HG02970 (cell line): ENCODE data around the gene MOG.

Experiments
- ATAC-seq: cut with Tn5 transposase; IDR thresholded peaks from one replicate; pipeline ENCODE4 v1.9.1; 2021; ENCODE audit warnings: mild to moderate bottlenecking, moderate library complexity, moderate number of reproducible peaks; ENCODE audit not compliant: unreplicated experiment, low FRiP score

Gene MOG

DNA sequence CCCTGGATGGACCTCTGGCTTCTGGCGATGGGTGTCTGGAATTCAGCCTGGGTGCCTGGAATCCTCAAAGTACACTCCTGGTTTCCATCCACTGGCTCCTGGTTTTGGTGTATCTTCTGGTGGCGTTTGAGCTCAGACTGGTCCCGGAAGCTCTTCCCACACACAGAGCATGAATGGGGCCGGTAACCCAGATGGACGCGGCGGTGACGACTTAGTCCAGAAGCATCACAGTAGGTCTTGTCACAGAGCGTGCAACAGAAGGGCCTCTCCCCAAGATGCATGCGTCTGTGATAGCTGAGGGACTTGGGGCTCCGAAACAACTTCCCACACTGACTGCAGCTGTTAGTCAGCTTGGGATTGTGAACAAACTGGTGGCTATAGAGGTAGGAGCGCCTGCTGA is 16.3 kb downstream of the MOG start:
- no peak for ATAC-seq

DNA sequence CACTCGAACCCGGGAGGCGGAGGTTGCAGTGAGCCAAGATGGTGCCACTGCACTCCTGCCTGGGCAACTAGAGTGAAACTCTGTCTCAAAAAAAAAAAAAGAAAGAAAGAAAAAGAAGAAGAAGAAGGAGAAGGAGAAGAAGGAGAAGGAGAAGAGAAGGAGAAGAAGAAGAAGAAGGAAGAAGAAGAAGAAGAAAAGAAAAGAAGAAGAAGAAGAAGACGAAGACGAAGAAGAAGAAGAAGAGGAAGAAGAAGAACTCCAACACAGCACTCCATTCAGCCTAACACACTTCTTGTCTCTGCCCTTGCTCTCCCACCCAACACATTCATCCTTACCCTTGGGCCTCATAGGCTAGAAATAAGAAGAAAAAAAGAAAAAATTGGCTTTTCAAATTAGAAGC is 17.1 kb downstream of the MOG start:
- ATAC-seq: no peak

DNA sequence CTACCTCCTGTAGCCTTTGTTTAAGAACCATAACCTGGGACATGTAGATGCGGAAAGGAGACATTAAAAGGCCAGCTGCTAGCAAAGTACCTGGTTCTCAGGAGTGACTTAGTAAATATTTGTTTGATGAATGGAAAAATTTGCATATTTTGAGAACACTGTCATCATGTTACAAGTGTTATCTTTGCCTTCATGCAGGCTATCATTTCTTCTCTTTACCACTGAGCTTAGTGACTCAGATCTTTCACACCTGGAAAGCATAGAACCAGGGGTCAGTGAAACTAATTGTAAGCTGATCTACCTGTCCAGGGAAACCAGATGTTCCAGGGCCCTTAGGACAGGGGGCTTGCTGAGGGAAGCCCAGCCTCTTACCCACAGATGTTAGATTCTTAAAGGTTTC is 18.7 kb downstream of the MOG start:
- no peak for ATAC-seq

DNA sequence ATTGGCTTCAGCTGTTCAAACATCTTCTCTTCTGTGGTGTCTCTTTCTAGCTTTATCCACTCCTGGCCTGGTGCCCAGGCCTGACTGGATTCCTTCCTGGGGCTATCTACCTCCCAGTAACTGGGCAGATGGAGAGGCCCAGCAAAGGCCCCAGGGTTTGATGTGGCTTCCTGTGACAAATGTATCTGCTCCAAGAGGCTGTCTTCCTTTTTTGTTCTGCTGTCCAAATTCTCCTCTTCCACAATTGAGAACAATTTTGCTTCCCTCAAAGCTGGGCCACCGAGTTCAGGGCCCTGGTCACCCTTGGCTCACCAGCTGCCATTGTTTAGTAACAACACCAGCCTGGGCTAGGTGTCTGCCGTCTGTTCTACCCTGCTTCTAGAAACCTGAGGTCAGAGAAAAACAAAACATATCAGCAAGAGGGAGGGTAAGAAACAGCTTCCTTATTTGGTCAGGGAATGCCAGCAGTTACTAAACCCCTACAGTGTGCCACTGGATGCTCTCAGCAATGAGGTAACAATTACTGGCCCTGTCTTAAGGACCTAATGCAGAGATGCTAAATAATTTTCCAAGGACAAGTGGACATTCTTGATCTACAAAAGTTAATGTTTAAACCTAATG is 20.2 kb downstream of the MOG start:
- ATAC-seq: no peak

DNA sequence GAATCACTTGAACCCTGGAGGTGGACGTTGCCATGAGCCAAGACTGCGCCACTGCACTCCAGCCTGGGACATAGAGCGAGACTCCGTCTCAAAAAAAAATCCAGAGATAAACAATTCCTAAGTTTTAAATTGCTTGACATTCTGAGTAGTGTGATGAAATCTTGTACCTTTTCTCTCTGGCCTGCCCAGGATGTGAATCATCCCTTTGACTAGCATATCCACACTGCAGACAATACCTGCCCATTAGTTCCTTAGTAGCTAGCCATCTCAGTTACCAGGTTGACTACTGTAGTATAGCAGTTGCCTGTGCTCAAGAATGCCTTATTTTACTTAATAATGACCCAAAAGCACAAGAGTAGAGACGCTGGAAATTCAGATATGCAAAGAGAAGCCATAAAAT is 21.2 kb downstream of the MOG start:
- ATAC-seq: no peak

DNA sequence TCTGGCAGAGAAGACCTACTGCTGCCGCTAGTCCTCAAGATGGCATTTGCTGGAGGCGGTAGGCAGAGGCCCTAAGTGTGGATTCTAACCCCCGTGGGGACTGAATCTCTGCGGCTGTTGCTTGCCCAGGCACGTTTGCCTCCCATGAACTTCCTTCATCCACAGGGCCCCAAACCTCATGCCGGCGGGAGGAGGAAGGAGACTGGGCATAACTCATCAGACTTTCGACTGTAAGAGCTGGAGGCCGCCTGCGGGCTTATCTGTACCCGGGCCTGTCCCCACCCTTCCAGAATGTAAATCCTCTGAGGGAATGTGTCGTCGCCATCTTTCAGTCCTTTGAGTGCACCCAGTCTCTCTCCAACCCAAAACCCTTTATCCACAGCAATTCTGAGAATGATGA is 23.1 kb downstream of the MOG start:
- ATAC-seq: no peak

DNA sequence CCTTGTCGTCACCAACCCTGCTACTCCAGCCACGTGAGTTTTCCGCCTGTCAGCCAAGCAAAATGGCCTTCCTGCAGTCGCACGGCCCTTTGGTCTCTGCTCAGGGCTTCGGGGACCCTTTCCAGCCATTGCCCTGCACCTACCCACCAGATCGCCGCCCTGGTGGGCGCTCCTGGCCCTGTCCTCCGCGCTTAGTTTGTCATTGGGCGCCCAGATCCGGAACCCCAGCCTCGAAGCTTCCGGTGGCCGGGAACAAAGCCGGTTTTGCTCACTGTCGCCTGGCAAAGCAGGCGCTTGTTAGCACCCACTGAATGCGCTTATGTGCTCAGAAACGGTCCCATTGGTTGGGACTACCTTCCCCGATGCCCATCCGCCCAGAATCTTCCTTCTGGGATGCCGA is 23.5 kb downstream of the MOG start:
- ATAC-seq: no peak

DNA sequence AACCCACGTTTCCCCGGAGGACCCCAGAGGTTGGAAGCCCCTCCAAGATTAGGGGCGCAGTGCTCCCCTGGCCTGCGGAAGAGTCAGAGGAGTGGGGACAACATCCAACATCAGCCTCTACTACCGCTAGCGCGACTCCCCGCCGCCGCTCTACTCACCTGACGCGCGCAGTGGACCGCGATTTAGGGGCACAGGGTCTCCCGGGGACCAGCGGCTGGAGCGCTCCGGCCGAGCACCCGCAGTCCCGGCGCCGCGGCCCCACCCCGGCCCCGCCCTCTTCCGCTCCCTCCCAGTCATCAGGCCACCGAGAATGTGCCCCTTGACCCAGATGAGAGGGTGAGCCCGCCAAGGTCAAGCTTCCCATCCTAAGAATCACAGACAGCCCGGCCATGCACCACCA is 24.0 kb downstream of the MOG start, which contains the start of gene ZFP57:
Gene ZFP57 (minus strand): TSS at position 249 of the 400 bp plus-strand sequence. CDS start 4,149 bp downstream, outside the sequence.
- no peak for ATAC-seq

DNA sequence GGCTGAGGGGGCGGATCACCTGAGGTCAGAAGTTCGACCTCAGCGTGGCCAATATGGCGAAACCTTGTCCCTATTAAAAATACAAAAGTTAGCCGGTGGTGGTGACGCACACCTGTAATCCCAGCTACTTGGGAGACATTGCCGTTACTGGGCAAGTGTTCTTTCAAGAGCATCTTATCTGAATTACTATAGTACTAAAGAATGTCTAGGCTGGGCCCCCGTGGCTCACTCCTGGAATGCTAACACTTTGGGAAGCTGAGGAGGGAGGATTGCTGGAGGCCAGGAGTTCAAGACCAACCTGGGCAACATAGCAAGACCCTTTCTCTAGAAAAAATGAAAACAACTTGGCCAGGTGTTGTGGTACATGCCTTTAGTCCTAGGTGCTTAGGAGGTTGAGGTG is 24.9 kb downstream of the MOG start:
- ATAC-seq: no peak

DNA sequence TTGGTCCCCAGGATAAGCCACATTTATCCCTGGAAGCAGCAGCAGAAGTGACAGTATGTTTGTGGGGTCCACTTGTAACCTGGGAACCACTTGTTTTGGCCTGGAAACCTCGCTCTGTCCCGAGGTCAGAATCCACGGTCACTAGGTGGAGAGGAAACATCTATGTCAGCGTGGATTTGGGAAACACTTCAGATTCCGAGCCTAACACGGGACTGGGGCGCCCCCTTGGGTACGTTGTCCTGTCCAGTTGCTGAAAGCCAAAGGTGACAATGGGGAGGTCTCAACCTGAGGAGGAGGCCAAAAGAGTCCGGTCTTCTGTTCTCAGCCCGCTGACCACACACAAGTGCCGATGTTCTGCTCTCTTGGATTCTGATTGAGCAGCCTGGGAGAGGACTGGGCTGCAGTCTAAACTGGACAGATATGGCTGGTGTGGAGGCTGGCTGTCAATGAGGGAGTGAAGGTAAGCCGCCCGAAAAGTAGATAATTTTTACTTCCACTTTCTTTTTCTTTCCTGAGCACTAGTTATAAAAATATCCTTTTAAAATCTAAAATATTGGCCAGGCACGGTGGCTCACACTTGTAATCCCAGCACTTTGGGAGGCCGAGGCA is 28.9 kb downstream of the MOG start:
- ATAC-seq: no peak

DNA sequence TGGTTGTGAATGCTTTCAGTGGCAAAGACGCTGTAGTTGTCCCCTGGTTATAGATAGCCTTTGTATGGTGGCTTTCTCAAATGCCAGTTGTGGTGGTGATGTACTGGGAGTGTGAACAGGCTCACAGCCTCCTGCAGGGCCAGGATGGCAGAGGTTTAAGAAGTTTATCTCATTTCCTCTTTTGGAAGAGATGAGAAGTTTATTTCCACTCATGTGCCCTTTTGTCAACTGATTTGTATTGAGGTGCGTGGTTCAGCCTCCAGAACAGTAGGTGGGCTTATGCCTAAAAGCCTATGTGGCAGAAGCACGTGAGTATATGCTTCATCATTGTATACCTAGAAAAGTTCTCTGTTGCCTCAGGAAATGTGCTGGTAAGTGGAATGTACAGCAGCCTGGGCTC is 37.7 kb downstream of the MOG start:
- ATAC-seq: no peak

DNA sequence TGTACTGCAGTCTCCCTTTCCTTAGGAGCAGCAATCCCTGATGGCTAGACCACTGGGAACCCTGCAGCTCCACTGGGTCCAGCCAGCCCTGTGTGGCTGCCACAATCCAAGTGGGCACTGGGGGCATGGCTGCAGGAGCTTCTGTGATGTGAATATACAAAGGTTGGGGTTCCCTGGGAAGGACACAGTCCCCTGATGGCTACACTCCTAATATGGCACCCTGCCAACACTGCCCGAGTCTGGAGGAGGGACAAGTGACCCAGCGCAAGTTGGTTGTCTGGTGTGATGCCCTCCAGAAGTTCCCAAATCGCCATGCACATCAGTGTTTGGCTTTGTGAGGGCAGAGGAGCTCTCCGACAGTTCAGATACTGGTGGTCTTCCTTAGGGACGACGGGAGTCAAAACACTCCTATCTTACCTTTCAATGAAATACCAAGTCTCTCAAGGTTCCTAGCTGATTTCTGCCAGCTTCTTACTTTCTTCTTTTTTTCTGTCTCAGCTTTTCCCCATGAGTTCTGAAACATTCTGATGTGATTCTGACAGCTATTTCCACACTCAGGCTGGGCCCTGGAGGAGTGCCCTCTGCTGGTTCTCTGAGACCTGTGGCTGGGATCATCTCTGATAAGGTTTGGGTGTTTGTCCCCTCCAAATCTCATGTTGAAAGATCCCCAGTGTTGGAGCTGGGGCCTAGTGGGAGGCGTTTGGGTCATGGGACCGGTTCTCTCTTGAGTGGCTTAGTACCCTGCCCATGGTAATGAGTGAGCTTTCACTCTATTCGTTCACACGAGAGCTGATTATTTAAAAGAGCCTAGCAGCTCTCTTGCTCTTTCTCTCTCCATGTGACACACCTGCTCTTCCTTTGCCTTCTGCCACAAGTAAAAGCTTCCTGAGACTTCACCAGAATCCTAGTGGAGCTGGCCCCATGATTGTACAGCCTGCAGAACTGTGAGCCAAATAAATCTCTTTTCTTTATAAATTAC is 39.5 kb downstream of the MOG start:
- ATAC-seq: no peak

DNA sequence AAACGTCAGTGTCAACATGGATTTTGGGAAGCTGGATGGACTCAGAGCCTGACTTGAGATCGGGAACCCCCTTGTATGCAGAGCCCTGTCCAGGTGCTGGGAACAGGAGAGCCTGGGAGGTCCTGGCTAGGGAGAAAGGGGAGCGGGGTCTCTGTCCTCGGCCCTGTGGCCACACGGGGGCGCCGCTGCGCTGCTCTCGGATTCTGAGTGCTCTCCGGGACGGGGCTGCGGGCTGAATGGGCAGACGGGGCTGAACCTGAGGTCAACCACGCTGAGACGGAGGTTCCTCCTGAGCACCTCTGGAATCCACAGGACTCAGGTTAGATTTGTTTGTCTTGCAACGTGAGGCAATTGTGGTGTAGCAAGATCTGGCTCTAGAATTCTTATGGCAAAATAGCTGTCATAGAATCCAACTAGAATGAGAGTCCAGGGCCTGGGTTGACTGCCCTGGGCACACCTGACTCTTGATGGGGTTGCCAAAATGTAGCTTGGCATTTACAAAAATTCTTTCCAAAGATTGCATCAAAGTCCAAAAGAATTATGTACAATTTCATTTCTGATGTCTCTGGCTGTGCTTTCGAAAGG is 45.7 kb downstream of the MOG start:
- ATAC-seq: no peak

DNA sequence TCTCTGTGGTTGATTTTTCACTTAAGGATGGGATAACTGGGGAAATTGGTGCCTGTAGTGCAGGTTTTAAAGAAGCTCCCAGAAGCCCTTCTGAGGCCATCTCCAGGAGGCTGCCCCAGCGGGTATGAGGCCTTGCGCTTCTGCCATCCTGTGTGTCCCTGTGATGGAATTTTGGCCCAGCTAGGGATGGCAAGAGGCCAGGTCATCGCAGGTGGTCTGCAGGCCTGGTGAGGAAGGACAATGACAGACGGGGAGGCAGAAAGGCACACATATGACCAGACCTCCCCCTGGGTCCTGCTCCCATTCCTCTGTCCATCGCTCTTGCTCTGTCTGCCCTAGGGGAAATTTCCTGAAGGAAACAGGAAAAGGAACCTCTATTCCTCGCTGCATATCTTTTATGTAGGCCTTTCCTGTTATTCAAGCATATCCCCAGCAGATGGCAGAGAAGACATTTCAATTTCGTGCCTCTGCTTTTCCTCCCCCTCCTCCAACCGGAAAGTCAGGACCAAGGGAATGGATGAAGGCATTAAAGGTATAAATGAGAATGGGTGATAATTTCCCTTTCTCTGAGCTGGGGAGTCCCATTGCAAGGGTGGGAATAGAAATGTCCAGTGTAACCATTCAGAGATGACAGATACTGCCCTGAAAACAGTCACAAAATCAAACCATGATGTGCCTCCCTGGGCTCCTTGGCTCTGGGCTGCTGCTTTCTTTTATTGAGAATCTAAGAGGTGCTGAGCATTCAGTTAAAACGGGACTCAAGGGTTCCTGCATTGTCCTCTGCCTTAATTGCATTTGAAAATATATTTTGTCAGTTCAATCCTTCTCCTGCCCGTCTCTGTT is 48.7 kb downstream of the MOG start:
- no peak for ATAC-seq

DNA sequence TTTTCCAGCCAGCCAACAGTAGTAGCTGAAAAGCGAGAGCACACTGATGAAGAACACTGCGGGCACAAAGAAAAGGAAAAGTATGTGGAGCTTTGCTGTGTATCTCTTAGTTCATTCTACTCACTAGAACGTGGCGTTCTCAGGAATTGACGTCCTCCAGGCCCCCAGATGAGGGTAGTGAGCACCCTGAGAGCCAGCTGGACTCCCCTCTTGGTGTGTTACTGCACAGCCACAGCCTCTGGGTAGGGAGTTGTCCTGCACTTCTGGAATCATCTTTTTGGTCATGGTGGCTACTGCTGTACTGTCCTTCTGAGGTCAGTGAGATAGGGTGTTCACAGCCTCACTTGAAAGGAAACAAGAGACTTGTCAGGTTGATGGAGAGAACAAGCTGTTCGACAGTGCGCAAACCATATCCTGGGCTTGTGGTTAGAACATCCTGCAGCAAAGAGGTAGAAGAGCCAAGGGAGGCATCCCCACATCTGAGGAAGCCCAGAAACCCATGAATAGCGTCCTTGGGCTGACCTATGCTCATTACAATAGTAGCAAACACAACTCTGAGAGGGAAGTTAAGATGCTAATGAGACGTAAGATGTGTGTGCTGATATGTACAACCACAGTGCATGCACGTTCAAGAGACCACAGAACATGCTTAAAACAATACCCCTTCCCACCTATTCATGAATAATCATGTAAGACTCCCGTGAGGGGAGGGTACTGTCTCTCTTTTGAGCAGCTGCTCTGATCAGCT is 51.7 kb downstream of the MOG start:
- ATAC-seq: no peak

DNA sequence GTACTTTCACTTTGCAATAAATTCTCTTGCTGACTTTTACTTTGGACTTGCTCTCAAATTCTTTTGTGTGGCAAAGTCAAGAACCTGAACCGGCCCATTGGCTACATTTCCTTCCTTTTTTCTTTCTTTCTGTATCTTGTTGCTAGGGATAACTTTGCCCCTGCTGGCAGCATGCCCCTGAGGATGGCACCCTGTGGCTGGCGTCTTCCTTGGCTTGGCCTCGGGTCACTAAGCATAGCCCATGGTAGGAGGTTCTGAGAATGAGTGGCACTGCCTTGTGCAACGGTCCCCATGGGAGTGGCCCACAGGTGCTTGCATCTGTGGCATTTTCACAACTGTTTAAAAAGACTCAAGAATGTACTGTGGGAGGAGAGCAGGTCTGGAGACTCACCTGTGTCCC is 52.3 kb downstream of the MOG start:
- ATAC-seq: no peak

DNA sequence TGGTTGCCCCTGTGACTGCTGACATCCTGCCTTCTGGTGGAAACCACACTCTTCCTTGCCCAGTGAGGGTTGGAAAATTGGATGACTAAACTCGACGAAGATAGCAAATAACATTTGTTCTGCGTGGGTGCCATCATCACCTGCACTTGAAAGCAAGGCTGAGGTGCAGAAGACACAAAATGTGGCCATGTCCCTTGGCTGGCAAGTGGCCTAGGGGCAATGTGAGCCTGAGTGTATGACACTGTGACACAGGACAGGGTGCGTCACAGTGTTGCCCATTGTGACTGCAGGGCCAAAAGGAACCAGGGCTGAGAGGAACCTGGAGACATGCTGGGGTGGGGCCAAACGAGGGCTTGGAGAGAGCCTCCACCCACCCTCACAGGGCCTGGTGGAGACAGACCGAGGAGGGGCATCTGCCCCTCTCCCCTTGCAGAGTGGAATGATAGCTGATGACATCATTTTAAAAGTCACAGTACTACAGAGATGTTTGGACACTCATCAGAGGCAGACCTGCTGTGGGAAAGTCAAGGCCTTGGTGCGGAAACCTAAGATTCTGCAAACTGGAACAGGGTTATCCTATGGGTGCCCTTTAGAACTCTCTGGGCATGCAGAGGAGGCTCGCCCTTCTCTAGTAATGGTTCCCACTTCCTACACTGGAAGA is 53.5 kb downstream of the MOG start:
- ATAC-seq: no peak

DNA sequence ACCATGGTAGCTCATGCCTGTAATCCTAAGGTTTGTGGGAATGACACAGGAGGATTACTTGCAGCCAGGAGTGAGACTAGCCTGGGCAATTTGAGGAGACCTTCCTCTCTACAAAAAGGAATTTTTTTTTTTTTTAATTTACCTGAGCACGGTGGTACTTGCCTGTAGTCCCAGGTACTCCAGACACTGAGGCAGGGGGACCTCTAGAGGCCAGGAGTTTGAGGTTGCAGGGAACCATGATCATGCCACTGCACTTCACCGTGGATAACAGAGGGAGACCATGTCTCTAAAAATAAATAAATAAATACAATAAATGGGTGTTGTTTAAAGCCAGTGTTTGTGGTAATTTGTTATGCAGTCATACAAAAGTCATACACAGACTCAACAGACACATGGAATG is 64.0 kb downstream of the MOG start:
- no peak for ATAC-seq
